ENCODE results near the gene ALK. TPM values are rescaled to one million over a fixed set of nuclear protein-coding genes. Genes with fewer than 3 reads are reported as not detected.

ALK gene
- total RNA-seq, 1 experiment from 2014 or later: not detected

GRCh38 chr2:29613067-29613466 is 308.3 kb downstream of the ALK start:
- Histone ChIP-seq H2BK12ac (ENCODE audit: insufficient read length, low read depth, low read length) (no peak overlapping the region), H3T11ph (ENCODE audit: low read length) (no peak overlapping the region)
- H3K4me3 Mint-ChIP-seq: no peak overlapping the region

More at GRCh38 chr2:29613067-29613466, 308.3 kb downstream of the ALK start:
- no peaks in the 10 kb centered on the region for H3K23me2 ChIP-seq (ENCODE audit: insufficient read length, low read depth, low read length, poor library complexity, severe bottlenecking)
- no peaks in the 10 kb centered on the region for H3K27me3 ChIP-seq (ENCODE audit: insufficient read depth, low read length)
- H3K9me3 Mint-ChIP-seq: no peaks in the 10 kb centered on the region
- no peak overlapping the region for H3K9ac ChIP-seq (ENCODE audit: extremely low read depth, insufficient read length, low read length)
- H3K14ac ChIP-seq (ENCODE audit: insufficient read depth, low read length): no peak overlapping the region
- H3K18ac ChIP-seq (ENCODE audit: insufficient read length, low read depth, low read length): no peak overlapping the region
- H2BK20ac ChIP-seq (ENCODE audit: low read depth, low read length, poor library complexity, severe bottlenecking): no peak overlapping the region
- H3K4me1 ChIP-seq (ENCODE audit: insufficient read depth, low read length): peaks cover 3% of the 10 kb centered on the region; the same call in 1 of the 2 replicates
- DNase-seq: no peak
- H2AK5ac ChIP-seq (ENCODE audit: insufficient read length, low read length): no peak overlapping the region
- no peaks in the 10 kb centered on the region for H3K9me3 ChIP-seq (ENCODE audit: control insufficient read depth, low read depth, low read length)
- WGBS (ENCODE audit: extremely low coverage, insufficient read length, low lambda C conversion rate): no CpG with 5 or more reads among the region's 3 CpGs
- H3K27ac ChIP-seq (ENCODE audit: insufficient read length, low read depth, low read length): no peak overlapping the region
- H2BK120ac ChIP-seq (ENCODE audit: low read depth, low read length, poor library complexity, severe bottlenecking): no peak overlapping the region
- no peaks in the 10 kb centered on the region for H3K79me2 ChIP-seq (ENCODE audit: insufficient read depth, low read length)
- H4K8ac ChIP-seq (replicated peaks; ENCODE audit: insufficient read length, low read depth, low read length): no peak overlapping the region
- H3K36me3 Mint-ChIP-seq (ENCODE audit: insufficient read depth in 1 of 3, low read depth in 3 of 3): no peaks in the 10 kb centered on the region; a peak in 1 of 7 replicates
- no peak for TF ChIP-seq CTCF (conservative IDR thresholded peaks at IDR 0.05)
- peaks cover 2% of the 10 kb centered on the region; the same call in 1 of the 2 replicates for H3K27me3 Mint-ChIP-seq (ENCODE audit: low read depth)
- H4K20me1 ChIP-seq (ENCODE audit: control insufficient read depth, insufficient read depth, insufficient read length): no peaks in the 10 kb centered on the region
- no peak overlapping the region for H3K27ac Mint-ChIP-seq
- no peak overlapping the region for H3K4ac ChIP-seq (ENCODE audit: low read depth, low read length)
- no peak overlapping the region for H2AFZ ChIP-seq (ENCODE audit: low read length)
- peaks cover 22 to 28% of the 10 kb centered on the region in 2 experiments for H3K4me1 Mint-ChIP-seq
- H4K5ac ChIP-seq (ENCODE audit: insufficient read length, low read depth, low read length): no peak overlapping the region
- no peak overlapping the region for H2BK5ac ChIP-seq (ENCODE audit: insufficient read length, low read length)
- H3K4me2 ChIP-seq (ENCODE audit: insufficient read depth, insufficient read length, low read length): no peak overlapping the region
- H4K91ac ChIP-seq (ENCODE audit: insufficient read length, low read depth, low read length): no peak overlapping the region
- no peaks in the 10 kb centered on the region for H3K79me1 ChIP-seq (ENCODE audit: insufficient read depth, low read depth, low read length, poor library complexity, severe bottlenecking)
- H3K23ac ChIP-seq (ENCODE audit: insufficient read length, low read depth, low read length): no peak overlapping the region
- H3K56ac ChIP-seq (ENCODE audit: insufficient read length, low read depth, low read length): no peak overlapping the region
- H2BK15ac ChIP-seq (ENCODE audit: low read depth, low read length): no peak overlapping the region
